HG03460 (cell line): ENCODE results near the gene LRRC3C.

Experiments used
- ATAC-seq: cut with Tn5 transposase; IDR thresholded peaks from one replicate; pipeline ENCODE4 v1.9.1; 2021; ENCODE audit not compliant: unreplicated experiment

LRRC3C gene

GRCh38 chr17:39974433-39974832 lies 46.9 kb downstream of the LRRC3C start:
- no peak for ATAC-seq

DNA sequence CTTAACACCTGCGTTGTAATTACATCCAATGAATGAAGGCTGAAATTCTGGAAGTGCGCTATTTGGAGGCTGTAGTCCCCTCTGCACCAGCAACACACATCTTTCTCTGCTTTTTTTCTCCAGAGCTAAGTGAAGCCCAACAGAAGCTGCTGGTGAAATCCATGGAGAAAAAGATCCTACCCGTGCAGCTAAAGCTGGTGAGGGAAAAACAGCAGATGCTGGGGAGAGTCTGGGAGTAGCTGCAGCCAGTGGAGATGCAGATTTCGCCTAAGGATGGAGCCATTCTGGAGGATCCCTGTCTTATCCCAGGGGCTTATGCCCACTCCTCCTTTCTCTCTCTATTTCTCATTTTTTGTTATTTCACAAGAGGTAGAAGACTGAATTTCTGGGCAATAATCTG lies 48.3 kb downstream of the LRRC3C start:
- no peak for ATAC-seq

GRCh38 chr17:39979016-39979670 lies 51.6 kb downstream of the LRRC3C start:
- ATAC-seq: no peak

DNA sequence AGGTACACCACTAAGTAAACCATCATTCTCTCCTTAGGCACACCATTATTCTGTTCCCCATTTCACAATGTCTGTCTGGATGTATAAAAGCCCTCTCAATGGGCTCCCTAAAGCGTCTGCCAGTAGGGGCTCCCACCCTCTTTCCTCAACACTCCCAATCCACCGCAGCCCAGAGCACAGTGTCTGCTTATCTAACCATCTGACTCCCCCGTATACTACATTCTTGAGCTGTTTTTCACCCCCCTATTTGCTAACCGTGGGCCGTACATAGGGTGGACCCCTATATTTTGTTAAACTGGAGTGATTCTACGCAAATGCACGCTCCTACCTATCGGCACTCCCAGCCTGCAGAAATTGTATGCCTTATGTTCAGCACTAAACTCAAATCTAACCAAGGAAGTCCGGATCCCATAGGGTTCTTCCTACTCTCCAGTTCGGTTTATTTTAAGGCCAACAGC lies 52.4 kb downstream of the LRRC3C start:
- peak; percentile 7 for ATAC-seq

DNA sequence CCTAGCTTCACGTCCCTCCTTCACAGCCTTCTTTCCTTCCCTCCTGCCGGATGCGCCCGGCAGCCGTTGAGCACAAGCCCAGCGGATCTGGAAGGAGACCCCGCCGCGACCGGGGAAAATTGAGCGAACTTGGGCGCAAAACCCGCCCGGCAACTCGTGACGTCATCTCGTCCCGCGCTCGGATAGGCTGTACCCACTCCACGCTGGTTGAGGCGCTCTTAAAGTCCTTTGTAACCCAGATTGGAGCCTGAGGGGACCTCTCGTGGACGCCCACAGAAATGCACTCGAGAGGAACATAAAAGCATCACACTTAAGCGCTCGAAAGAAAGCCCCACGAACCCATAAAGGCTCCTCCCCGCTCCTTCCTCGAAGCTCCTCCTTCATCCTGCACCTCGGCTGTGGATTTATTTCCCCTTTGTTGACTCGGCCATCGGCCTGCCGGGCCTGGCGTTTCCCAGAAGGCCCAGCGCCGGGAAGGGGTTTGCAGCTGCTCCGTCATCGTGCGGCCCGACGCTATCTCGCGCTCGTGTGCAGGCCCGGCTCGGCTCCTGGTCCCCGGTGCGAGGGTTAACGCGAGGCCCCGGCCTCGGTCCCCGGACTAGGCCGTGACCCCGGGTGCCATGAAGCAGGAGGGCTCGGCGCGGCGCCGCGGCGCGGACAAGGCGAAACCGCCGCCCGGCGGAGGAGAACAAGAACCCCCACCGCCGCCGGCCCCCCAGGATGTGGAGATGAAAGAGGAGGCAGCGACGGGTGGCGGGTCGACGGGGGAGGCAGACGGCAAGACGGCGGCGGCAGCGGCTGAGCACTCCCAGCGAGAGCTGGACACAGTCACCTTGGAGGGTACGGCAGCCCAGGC lies 53.0 kb downstream of the LRRC3C start, which contains the start of gene PSMD3:
PSMD3 (plus strand) TSS at position 457 of the 856 bp plus-strand sequence; CDS start at position 621, 164 bp downstream.
- ATAC-seq: peak; percentile 90

GRCh38 chr17:39981207-39981741 lies 53.7 kb downstream of the LRRC3C start:
- no peak for ATAC-seq

- ATAC-seq: no peak
These were observed 54.3 kb downstream of the LRRC3C start for GRCh38 chr17:39981766-39982375.

DNA sequence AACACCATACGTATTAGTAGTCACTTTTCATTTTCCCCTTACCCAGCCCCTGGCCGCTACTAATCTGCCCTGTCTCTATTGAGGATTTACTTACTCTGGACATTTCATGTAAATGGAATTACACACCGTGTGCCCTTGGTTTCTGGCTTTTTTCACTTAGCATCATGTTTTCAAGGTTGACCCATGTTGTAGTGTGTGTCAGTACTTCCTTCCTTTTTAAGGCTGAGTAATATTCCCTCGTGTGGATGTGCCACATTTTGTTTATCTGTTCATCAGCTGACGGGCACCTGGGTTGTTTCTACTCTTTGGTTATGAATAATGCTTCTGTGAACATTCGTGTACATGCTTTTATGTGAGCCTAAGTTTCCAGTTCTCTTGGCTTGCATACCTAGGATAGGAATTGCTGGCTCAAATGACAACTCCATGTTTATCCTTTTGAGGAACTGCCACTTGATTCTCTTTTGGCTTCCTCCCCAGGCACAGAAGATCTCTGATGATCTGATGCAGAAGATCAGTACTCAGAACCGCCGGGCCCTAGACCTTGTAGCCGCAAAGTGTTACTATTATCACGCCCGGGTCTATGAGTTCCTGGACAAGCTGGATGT lies 60.8 kb downstream of the LRRC3C start:
- ATAC-seq: no peak

DNA sequence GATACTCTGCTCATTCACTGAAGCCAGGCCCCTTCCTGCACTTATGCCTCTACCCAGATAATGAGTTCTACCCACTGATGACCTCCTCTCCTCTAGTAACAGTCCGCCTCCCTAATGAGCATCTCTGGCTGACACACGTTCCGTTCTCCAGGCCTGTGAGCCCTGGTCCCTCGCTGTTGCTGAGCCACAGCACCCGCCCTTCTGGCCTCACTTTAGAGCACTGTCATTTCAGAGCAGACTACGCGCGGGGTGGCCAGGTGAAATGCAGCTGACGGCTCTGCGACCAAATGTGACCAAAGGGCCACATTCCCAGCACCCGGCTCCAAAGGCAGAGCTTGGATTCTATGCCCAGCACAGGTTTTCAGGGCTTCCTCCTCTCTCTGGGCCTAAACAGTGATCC lies 66.9 kb downstream of the LRRC3C start:
- no peak for ATAC-seq
